Natural killer cell (primary cell): ENCODE results near the gene CTLA4. TPM values are rescaled to one million over a fixed set of nuclear protein-coding genes. Genes with fewer than 3 reads are reported as not detected.

Experiments used
- ATAC-seq, 3 donors: fragments of 150-1000 bp in 2 of 3; fragments of 200-7000 bp in 1 of 3; cut with Tn5 transposase; 1 replicate in 1 of 3; 2 replicates in 2 of 3; pipeline ENCODE4 v1.10.0; 2021; ENCODE audit warnings: mild to moderate bottlenecking in 2 of 3, moderate library complexity in 2 of 3
- DNase-seq, 2 donors: peaks; one replicate each; pipeline versions ENCODE4 v3.0.0 to v3.0.0-alpha.2; 2013 to 2021; ENCODE audit warnings: mixed read lengths in 1 of 2
- H3K27ac ChIP-seq: one replicate; pipeline ENCODE4 v1.5.1; 2013; ENCODE audit warnings: mild to moderate bottlenecking, low read length
- H3K27me3 ChIP-seq: one replicate; pipeline ENCODE4 v1.6.1; 2013; ENCODE audit warnings: low read length; ENCODE audit not compliant: control insufficient read depth, insufficient read depth
- H3K36me3 ChIP-seq: one replicate; pipeline ENCODE4 v1.6.1; 2013; ENCODE audit warnings: low read length; ENCODE audit not compliant: control insufficient read depth, insufficient read depth
- H3K4me1 ChIP-seq: one replicate; pipeline ENCODE4 v1.6.1; 2013; ENCODE audit warnings: low read length; ENCODE audit not compliant: control insufficient read depth, insufficient read depth
- H3K4me3 ChIP-seq: one replicate; pipeline ENCODE4 v1.5.1; 2013; ENCODE audit warnings: low read length
- H3K9me3 ChIP-seq: one replicate; pipeline ENCODE4 v1.6.1; 2013; ENCODE audit warnings: low read length; ENCODE audit not compliant: control insufficient read depth, insufficient read depth
- H3K27ac Mint-ChIP-seq, 2 donors: one replicate each; pipeline ENCODE4 v1.8.0; 2022; ENCODE audit warnings: mild to moderate bottlenecking in 2 of 2, mixed read lengths in 2 of 2, moderate library complexity in 1 of 2
- H3K27me3 Mint-ChIP-seq, 2 donors: one replicate each; pipeline ENCODE4 v1.8.0; 2022; ENCODE audit warnings: low read depth in 2 of 2, mixed read lengths in 2 of 2
- H3K36me3 Mint-ChIP-seq: one replicate; pipeline ENCODE4 v1.8.0; 2022; ENCODE audit warnings: mixed read lengths
- H3K4me1 Mint-ChIP-seq, 2 donors: one replicate each; pipeline ENCODE4 v1.8.0; 2022; ENCODE audit warnings: mixed read lengths in 2 of 2
- H3K4me3 Mint-ChIP-seq: one replicate; pipeline ENCODE4 v1.8.0; 2022; ENCODE audit warnings: mild to moderate bottlenecking, moderate library complexity, mixed read lengths
- H3K9me3 Mint-ChIP-seq, 2 donors: one replicate each; pipeline ENCODE4 v1.8.0; 2022; ENCODE audit warnings: mixed read lengths in 2 of 2
- WGBS: methylation state at CpG from one replicate; pipeline ENCODE4 v1.1.7; 2013; ENCODE audit warnings: missing lambda C conversion rate; ENCODE audit not compliant: insufficient coverage; 5-methylcytosine and 5-hydroxymethylcytosine counted together
- intact Hi-C: fragments of 100-400 bp; cut with micrococcal nuclease; formaldehyde crosslinking; loops from one replicate; pipeline ENCODE4 v1.14.2; 2022
- total RNA-seq, 4 donors: library from RNA; stranded (reverse); fragments of 120-200 nt in 1 of 4; gene quantifications; one replicate each; pipeline versions ENCODE4 v1.2.3 to v1.2.4, GENCODE V29; 2013 to 2022
- TF ChIP-seq, protein P1 (sequence below): fragments of 200-600 bp; IDR thresholded peaks from one replicate; pipeline ENCODE4 v1.8.0; 2022; ENCODE audit warnings: antibody characterized with exemption

CTLA4 gene
- total RNA-seq, 3 donors from 2014 or later (not counting 1 experiment from before 2014, with no cell fraction given), result 0.31 to 2.3 (median 0.78) TPM

- Histone ChIP-seq H3K36me3 (no peaks in the 10 kb centered on the region), H3K4me3 (no peak overlapping the region), H3K27ac (no peak overlapping the region), H3K27me3 (no peaks in the 10 kb centered on the region), H3K4me1 (peaks cover 8% of the 10 kb centered on the region), H3K9me3 (no peaks in the 10 kb centered on the region)
- Mint-ChIP-seq H3K9me3 (no peaks in the 10 kb centered on the region), H3K36me3 (no peaks in the 10 kb centered on the region), H3K27me3 (peaks cover 4 to 14% of the 10 kb centered on the region in 2 donors), H3K4me3 (no peak overlapping the region), H3K27ac (no peak overlapping the region), H3K4me1 (peaks cover 22 to 32% of the 10 kb centered on the region in 2 donors)
- ATAC-seq (no peak), DNase-seq (no peak)
- 83% methylated on average over 2 of the region's 2 CpGs for WGBS
- intact Hi-C loops, result no loop called here
- TF ChIP-seq, protein P1, sequence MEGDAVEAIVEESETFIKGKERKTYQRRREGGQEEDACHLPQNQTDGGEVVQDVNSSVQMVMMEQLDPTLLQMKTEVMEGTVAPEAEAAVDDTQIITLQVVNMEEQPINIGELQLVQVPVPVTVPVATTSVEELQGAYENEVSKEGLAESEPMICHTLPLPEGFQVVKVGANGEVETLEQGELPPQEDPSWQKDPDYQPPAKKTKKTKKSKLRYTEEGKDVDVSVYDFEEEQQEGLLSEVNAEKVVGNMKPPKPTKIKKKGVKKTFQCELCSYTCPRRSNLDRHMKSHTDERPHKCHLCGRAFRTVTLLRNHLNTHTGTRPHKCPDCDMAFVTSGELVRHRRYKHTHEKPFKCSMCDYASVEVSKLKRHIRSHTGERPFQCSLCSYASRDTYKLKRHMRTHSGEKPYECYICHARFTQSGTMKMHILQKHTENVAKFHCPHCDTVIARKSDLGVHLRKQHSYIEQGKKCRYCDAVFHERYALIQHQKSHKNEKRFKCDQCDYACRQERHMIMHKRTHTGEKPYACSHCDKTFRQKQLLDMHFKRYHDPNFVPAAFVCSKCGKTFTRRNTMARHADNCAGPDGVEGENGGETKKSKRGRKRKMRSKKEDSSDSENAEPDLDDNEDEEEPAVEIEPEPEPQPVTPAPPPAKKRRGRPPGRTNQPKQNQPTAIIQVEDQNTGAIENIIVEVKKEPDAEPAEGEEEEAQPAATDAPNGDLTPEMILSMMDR, result no peak
These were observed 46.6 kb upstream of the CTLA4 start for GRCh38 chr2:203820969-203821368.

- no peaks in the 10 kb centered on the region for H3K9me3 Mint-ChIP-seq
- intact Hi-C loops, result no loop called here
- H3K4me3 Mint-ChIP-seq, result no peak overlapping the region
- H3K4me3 ChIP-seq, result no peak overlapping the region
- no peaks in the 10 kb centered on the region for H3K36me3 Mint-ChIP-seq
- no peak overlapping the region for H3K27ac ChIP-seq
- no peak for DNase-seq
- TF ChIP-seq, protein P1, result no peak
- peaks cover 0 to 1% of the 10 kb centered on the region in 2 donors for H3K27me3 Mint-ChIP-seq
- H3K36me3 ChIP-seq, result no peaks in the 10 kb centered on the region
- WGBS, result 93% methylated on average over 6 of the region's 6 CpGs
- peaks cover 22 to 28% of the 10 kb centered on the region in 2 donors for H3K4me1 Mint-ChIP-seq
- H3K27ac Mint-ChIP-seq, result peak overlapping the region in 1 of 2 donors; percentile 37
- no peaks in the 10 kb centered on the region for H3K27me3 ChIP-seq
- ATAC-seq, result no peak
- no peaks in the 10 kb centered on the region for H3K9me3 ChIP-seq
- peaks cover 8% of the 10 kb centered on the region for H3K4me1 ChIP-seq
These were observed 45.3 kb upstream of the CTLA4 start for GRCh38 chr2:203822240-203822639.

GRCh38 chr2:203823173-203823572 lies 44.4 kb upstream of the CTLA4 start:
- H3K4me3 Mint-ChIP-seq, result peak overlapping the region; percentile 10
- Histone ChIP-seq H3K27ac (no peak overlapping the region), H3K4me1 (peaks cover 8% of the 10 kb centered on the region), H3K4me3 (no peak overlapping the region), H3K27me3 (no peaks in the 10 kb centered on the region), H3K9me3 (no peaks in the 10 kb centered on the region), H3K36me3 (no peaks in the 10 kb centered on the region)
- no peaks in the 10 kb centered on the region for H3K27me3 Mint-ChIP-seq
- H3K9me3 Mint-ChIP-seq, result no peaks in the 10 kb centered on the region
- H3K4me1 Mint-ChIP-seq, result peaks cover 22 to 28% of the 10 kb centered on the region in 2 donors
- no peaks in the 10 kb centered on the region for H3K36me3 Mint-ChIP-seq
- no peak overlapping the region for H3K27ac Mint-ChIP-seq
- WGBS, result 46% methylated on average over 3 of the region's 3 CpGs
- DNase-seq, result no peak
- TF ChIP-seq, protein P1, result no peak
- intact Hi-C loops, result no loop called here
- peak; percentile 40 to 49 (median 45) for ATAC-seq

DNA sequence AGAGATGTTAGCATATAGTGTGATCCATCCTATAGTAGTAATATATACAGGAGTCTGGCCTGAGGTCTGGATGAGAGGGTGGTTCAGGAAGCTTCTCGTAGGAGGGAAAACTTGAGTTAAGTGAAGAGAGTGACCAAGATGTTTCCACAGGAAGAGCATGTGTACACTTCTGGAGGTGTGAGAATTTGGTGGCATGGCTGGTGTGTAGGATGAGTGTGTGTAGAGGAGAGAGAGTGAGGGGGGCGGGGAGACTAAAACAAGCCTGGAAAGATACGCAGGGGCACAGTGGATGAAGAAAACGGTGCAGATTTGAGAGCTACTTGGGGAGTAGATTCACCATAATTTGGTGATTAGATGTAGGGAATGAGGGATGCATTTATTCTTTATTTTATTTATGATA lies 43.5 kb upstream of the CTLA4 start:
- TF ChIP-seq, protein P1, result no peak
- no peaks in the 10 kb centered on the region for H3K27me3 Mint-ChIP-seq
- H3K4me1 Mint-ChIP-seq, result peaks cover 22 to 28% of the 10 kb centered on the region in 2 donors
- DNase-seq (no peak), ATAC-seq (peak; percentile 44 to 63 (median 61))
- H3K9me3 Mint-ChIP-seq, result no peaks in the 10 kb centered on the region
- Histone ChIP-seq H3K27me3 (no peaks in the 10 kb centered on the region), H3K4me3 (no peak overlapping the region), H3K4me1 (peaks cover 8% of the 10 kb centered on the region), H3K27ac (no peak overlapping the region), H3K9me3 (no peaks in the 10 kb centered on the region), H3K36me3 (no peaks in the 10 kb centered on the region)
- H3K36me3 Mint-ChIP-seq, result no peaks in the 10 kb centered on the region
- intact Hi-C loops, result no loop called here
- peak overlapping the region in 1 of 2 donors; percentile 21 for H3K27ac Mint-ChIP-seq
- peak overlapping the region; percentile 10 for H3K4me3 Mint-ChIP-seq
- WGBS, result 65% methylated on average over 4 of the region's 4 CpGs
